K562 (cell line): ENCODE data around the gene GPC2. TPM values are rescaled to one million over a fixed set of nuclear protein-coding genes. Genes with fewer than 3 reads are reported as not detected.

Source experiments
- ATAC-seq: fragments of 200-7000 bp; cut with Tn5 transposase; 3 replicates; pipeline ENCODE4 v1.9.1; 2020; ENCODE audit warnings: moderate library complexity
- BruUV-seq: library from RNA; stranded (reverse); fragments of 400-500 nt; replicated peaks from 2 replicates; lab custom pipeline; 2021; lab: Mats Ljungman, UMichigan
- CTCF ChIA-PET: fragments of 300-600 bp; formaldehyde crosslinking; extraction: SDS; loops from one replicate; lab custom pipeline; 2021; ENCODE audit warnings: low intra/inter-chr PET ratio; lab: Yijun Ruan, JAX
- POLR2A ChIA-PET: fragments of 300-600, 350-650 bp; sonication (Branson Sonifier 250); formaldehyde crosslinking; extraction: SDS; loops from one replicate; lab custom pipeline; 2021; ENCODE audit warnings: antibody characterized with exemption, inconsistent platforms; lab: Yijun Ruan, JAX
- DNase-seq, 4 experiments: peaks; one replicate each; pipeline versions ENCODE4 v3.0.0 to v3.0.0-alpha.2; 2011 to 2018; ENCODE audit warnings: low spot score in 3 of 4, mixed read lengths in 3 of 4; ENCODE audit errors: extremely low read depth in 1 of 4
- FAIRE-seq: peaks from 2 replicates; lab custom pipeline; 2011; peaks lifted over from hg19 to GRCh38; lab: Jason Lieb, UNC
- H2AFZ ChIP-seq: 2 replicates; pipeline ENCODE4 v1.6.0; 2011; ENCODE audit warnings: low read depth, low read length, control low read depth, inconsistent platforms
- H3K27ac ChIP-seq: fragments of 200-600 bp; 3 replicates; pipeline ENCODE4 v1.8.0; 2011; ENCODE audit warnings: low read depth, mild to moderate bottlenecking, control low read depth, inconsistent platforms, low read length, moderate library complexity, mixed read lengths; ENCODE audit errors: extremely low read depth
- H3K27me3 ChIP-seq, 2 experiments: fragments of 300-600 bp in 1 of 2; 2 replicates in 1 of 2; 3 replicates in 1 of 2; pipeline versions ENCODE4 v1.6.0 to v1.8.0; 2011; ENCODE audit warnings: inconsistent platforms in 2 of 2, low read length in 2 of 2, mild to moderate bottlenecking in 1 of 2, mixed read lengths in 1 of 2, moderate library complexity in 1 of 2; ENCODE audit not compliant: control insufficient read depth in 2 of 2, insufficient read depth in 2 of 2
- H3K36me3 ChIP-seq: fragments of 300-600 bp; 3 replicates; pipeline ENCODE4 v1.8.0; 2011; ENCODE audit warnings: mild to moderate bottlenecking, low read length, inconsistent platforms; ENCODE audit not compliant: control insufficient read depth, insufficient read depth
- H3K4me1 ChIP-seq, 2 experiments: fragments of 200-600 bp in 1 of 2; replicated peaks in 1 of 2; 2 replicates in 1 of 2; 3 replicates in 1 of 2; pipeline versions ENCODE4 v1.5.1 to v1.8.0; 2011; ENCODE audit warnings: inconsistent platforms in 2 of 2, low read length in 2 of 2, mild to moderate bottlenecking in 1 of 2, mixed read lengths in 1 of 2, moderate library complexity in 1 of 2; ENCODE audit not compliant: control insufficient read depth in 2 of 2, insufficient read depth in 2 of 2
- H3K4me2 ChIP-seq: 2 replicates; pipeline ENCODE4 v1.6.1; 2011; ENCODE audit warnings: low read length, control low read depth, inconsistent platforms, mixed read lengths; ENCODE audit not compliant: insufficient read depth
- H3K4me3 ChIP-seq: fragments of 200-600 bp; sonication (generic), shearing (Covaris generic); 2 replicates; pipeline ENCODE4 v1.5.1; 2016; ENCODE audit warnings: control low read depth, inconsistent platforms
- H3K79me2 ChIP-seq: fragments of 200-600 bp; 3 replicates; pipeline ENCODE4 v1.8.0; 2011; ENCODE audit warnings: low read length, inconsistent platforms; ENCODE audit not compliant: control insufficient read depth, insufficient read depth
- H3K9ac ChIP-seq, 2 experiments: 2 replicates each; pipeline versions ENCODE4 v1.6.0 to v1.6.1; 2011; ENCODE audit warnings: low read depth in 2 of 2, low read length in 2 of 2, control low read depth in 1 of 2, inconsistent platforms in 1 of 2, mild to moderate bottlenecking in 1 of 2, mixed read lengths in 1 of 2; ENCODE audit not compliant: insufficient read depth in 1 of 2
- H3K9me1 ChIP-seq: one replicate; pipeline ENCODE4 v1.6.0; 2011; ENCODE audit warnings: inconsistent platforms, mild to moderate bottlenecking, low read length, moderate library complexity; ENCODE audit not compliant: control insufficient read depth, insufficient read depth
- H3K9me3 ChIP-seq: replicated peaks from 2 replicates; pipeline ENCODE4 v1.5.1; 2011; ENCODE audit warnings: low read depth, low read length, inconsistent platforms; ENCODE audit not compliant: control insufficient read depth, insufficient read depth
- H4K20me1 ChIP-seq: replicated peaks from 2 replicates; pipeline ENCODE4 v1.6.1; 2011; ENCODE audit warnings: low read length, inconsistent platforms, mixed read lengths; ENCODE audit not compliant: control insufficient read depth, insufficient read depth
- CBX8 ChIP-seq: fragments of 200-600 bp; sonication (generic); IDR thresholded peaks from 2 replicates; pipeline ENCODE4 v1.6.1; 2012; ENCODE audit warnings: borderline replicate concordance, mixed run types, low read depth, mild to moderate bottlenecking, moderate library complexity, mixed read lengths, low read length, control low read depth, inconsistent platforms; ENCODE audit not compliant: poor library complexity, severe bottlenecking; ENCODE audit errors: extremely low read depth
- ETV1 ChIP-seq: fragments of 450-650 bp; conservative IDR thresholded peaks from 2 replicates; pipeline ENCODE4 v1.6.1; 2016; ENCODE audit warnings: missing genetic modification characterization, control low read depth, low read depth, missing compliant biosample characterization
- GTF2E2 ChIP-seq: fragments of 200-800 bp; sonication (Bioruptor generic); IDR thresholded peaks from 2 replicates; pipeline ENCODE4 v1.6.1; 2016; ENCODE audit warnings: missing genetic modification characterization, missing compliant biosample characterization
- KDM1A ChIP-seq, 2 experiments: fragments of 450-650 bp; IDR thresholded peaks; 2 replicates each; pipeline ENCODE4 v1.6.1; 2016; ENCODE audit warnings: mild to moderate bottlenecking in 2 of 2
- MTA1 ChIP-seq: fragments of 450-650 bp; IDR thresholded peaks from 2 replicates; pipeline ENCODE4 v1.6.1; 2017; ENCODE audit warnings: borderline replicate concordance
- RBM25 ChIP-seq: fragments of 200-400 bp; formaldehyde crosslinking; IDR thresholded peaks from 2 replicates; pipeline ENCODE4 v1.6.1; 2018; ENCODE audit warnings: low read length, low read depth, moderate library complexity; ENCODE audit not compliant: severe bottlenecking
- RCOR1 ChIP-seq, 2 experiments: IDR thresholded peaks; 2 replicates each; pipeline ENCODE4 v1.6.1; 2012; ENCODE audit warnings: low read depth in 2 of 2, low read length in 2 of 2, borderline replicate concordance in 1 of 2, improper control_type of control experiment in 1 of 2
- ZNF121 ChIP-seq: sonication (generic); formaldehyde crosslinking; conservative IDR thresholded peaks from 2 replicates; pipeline ENCODE4 v1.8.0; 2022; ENCODE audit warnings: missing genetic modification reagents
- ZNF143 ChIP-seq: sonication (generic); formaldehyde crosslinking; IDR thresholded peaks from 2 replicates; pipeline ENCODE4 v1.9.0; 2022; ENCODE audit warnings: mild to moderate bottlenecking, missing genetic modification reagents
- ZNF444 ChIP-seq: fragments of 250-450 bp; sonication (Bioruptor Pico); IDR thresholded peaks from 2 replicates; pipeline ENCODE4 v1.4.0; 2020; ENCODE audit warnings: mild to moderate bottlenecking, moderate library complexity
- ZNF507 ChIP-seq: conservative IDR thresholded peaks from 2 replicates; pipeline ENCODE4 v1.6.1; 2017; ENCODE audit warnings: missing genetic modification characterization, missing compliant biosample characterization
- WGBS: fragments of 100-300 bp; shearing (Covaris generic); methylation state at CpG from one replicate; pipeline ENCODE4 v1.1.6; 2016; ENCODE audit warnings: low coverage, mixed read lengths; ENCODE audit not compliant: insufficient coverage; ENCODE audit errors: missing lambda C conversion rate; 5-methylcytosine and 5-hydroxymethylcytosine counted together
- in situ Hi-C: fragments of 300-500 bp; cut with MboI; formaldehyde crosslinking; loops from 4 replicates; pipeline ENCODE4 v1.15.0; 2018; ENCODE audit warnings: inconsistent platforms, mixed read lengths
- intact Hi-C: fragments of 100-400 bp; cut with micrococcal nuclease; formaldehyde crosslinking; loops from 2 replicates; pipeline ENCODE4 v1.14.2; 2022
- polyA plus RNA-seq, 8 experiments: library from polyadenylated mRNA; depleted of rRNA in 4 of 8; stranded (reverse) in 5 of 8; unstranded in 3 of 8; fragments of >200 nt; fragmentation: Nextera tagmentation in 2 of 8; fragmentation: Illumina TruSeq in 1 of 8; extraction: Ambion mirVana in 2 of 8; extraction: Trizol in 1 of 8; gene quantifications; 2 replicates each; pipeline versions ENCODE4 v1.2.1 to v1.2.3, GENCODE V29; 2011 to 2014; ENCODE audit warnings: inconsistent platforms in 1 of 8, missing spikeins in 1 of 8
- total RNA-seq, 7 experiments: library from RNA; depleted of rRNA in 6 of 7; stranded (reverse); fragments of >200 nt in 6 of 7; fragmentation: Illumina TruSeq in 2 of 7; extraction: Trizol in 2 of 7; gene quantifications; 2 replicates each; pipeline versions ENCODE4 v1.2.1 to v1.2.3, GENCODE V29; 2011 to 2021; ENCODE audit warnings: low replicate concordance in 1 of 7
- TF ChIP-seq, protein P1 (sequence below): sonication (generic); formaldehyde crosslinking; IDR thresholded peaks from 2 replicates; pipeline ENCODE4 v1.8.0; 2022; ENCODE audit warnings: mild to moderate bottlenecking, missing genetic modification reagents
- TF ChIP-seq, protein P2 (sequence below): fragments of 450-650 bp; IDR thresholded peaks from 2 replicates; pipeline ENCODE4 v1.6.1; 2016; ENCODE audit warnings: low read depth

The GPC2 gene
- total and polyA plus RNA-seq, 9 of the 15 experiments (the other 6 are each of a cell fraction or from before 2014, with no cell fraction given), result 0.06 to 7.7 (median 1.4) TPM; not detected in 1

DNA sequence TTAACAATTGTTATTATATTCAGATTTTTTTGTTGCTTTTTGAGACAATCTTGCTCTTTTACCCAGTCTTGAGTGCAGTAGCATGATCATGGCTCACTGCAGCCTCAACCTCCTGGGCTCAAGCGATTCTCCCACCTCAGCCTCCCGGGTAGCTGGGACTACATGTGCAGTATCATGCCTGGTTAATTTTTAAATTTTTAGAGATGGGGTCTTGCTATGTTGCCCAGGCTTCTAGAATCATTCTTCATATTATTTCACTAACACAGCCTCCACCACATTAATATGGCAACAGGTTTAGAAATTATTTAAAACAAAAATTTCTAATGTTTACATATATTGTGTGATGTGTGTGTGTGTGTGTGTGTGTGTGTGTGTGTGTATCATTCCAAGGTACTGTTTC is 29.9 kb downstream of the GPC2 start:
- H3K4me3 ChIP-seq, result no peak overlapping the region
- peaks cover 18% of the 10 kb centered on the region for H3K79me2 ChIP-seq
- H3K9ac ChIP-seq, result no peak overlapping the region
- no peaks in the 10 kb centered on the region for H3K9me3 ChIP-seq
- 88% methylated on average over 2 of the region's 2 CpGs for WGBS
- no peak overlapping the region for H3K27ac ChIP-seq
- in situ Hi-C loops (no loop called here), intact Hi-C loops (no loop called here)
- DNase-seq (no peak), FAIRE-seq (no peak), ATAC-seq (no peak)
- H3K4me2 ChIP-seq, result no peak overlapping the region
- no peaks in the 10 kb centered on the region for H4K20me1 ChIP-seq
- no peaks in the 10 kb centered on the region for H3K27me3 ChIP-seq
- ChIA-PET POLR2A (no interaction called here), CTCF (interaction anchor here (0.6 kb wide), 1 partner anchor 11 kb away, joined by 5 read pairs; the partner anchor contains the start of gene TRAPPC14)
- H3K9me1 ChIP-seq, result no peaks in the 10 kb centered on the region
- H3K4me1 ChIP-seq, result peaks cover 9 to 30% of the 10 kb centered on the region in 2 experiments; a peak in 4 of 5 replicates
- H2AFZ ChIP-seq, result peak overlapping the region; percentile 98
- BruUV-seq, result no TSS peak
- H3K36me3 ChIP-seq, result peaks cover 16% of the 10 kb centered on the region; the same call in 2 of the 3 replicates
- TF ChIP-seq, protein P1, sequence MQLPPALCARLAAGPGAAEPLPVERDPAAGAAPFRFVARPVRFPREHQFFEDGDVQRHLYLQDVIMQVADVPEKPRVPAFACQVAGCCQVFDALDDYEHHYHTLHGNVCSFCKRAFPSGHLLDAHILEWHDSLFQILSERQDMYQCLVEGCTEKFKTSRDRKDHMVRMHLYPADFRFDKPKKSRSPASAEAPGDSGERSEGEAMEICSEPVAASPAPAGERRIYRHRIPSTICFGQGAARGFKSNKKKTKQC (CRISPR knock-in tag), result no peak
- peak; percentile 35 for TF ChIP-seq RBM25
- TF ChIP-seq ETV1, result no peak
- TF ChIP-seq, protein P2, sequence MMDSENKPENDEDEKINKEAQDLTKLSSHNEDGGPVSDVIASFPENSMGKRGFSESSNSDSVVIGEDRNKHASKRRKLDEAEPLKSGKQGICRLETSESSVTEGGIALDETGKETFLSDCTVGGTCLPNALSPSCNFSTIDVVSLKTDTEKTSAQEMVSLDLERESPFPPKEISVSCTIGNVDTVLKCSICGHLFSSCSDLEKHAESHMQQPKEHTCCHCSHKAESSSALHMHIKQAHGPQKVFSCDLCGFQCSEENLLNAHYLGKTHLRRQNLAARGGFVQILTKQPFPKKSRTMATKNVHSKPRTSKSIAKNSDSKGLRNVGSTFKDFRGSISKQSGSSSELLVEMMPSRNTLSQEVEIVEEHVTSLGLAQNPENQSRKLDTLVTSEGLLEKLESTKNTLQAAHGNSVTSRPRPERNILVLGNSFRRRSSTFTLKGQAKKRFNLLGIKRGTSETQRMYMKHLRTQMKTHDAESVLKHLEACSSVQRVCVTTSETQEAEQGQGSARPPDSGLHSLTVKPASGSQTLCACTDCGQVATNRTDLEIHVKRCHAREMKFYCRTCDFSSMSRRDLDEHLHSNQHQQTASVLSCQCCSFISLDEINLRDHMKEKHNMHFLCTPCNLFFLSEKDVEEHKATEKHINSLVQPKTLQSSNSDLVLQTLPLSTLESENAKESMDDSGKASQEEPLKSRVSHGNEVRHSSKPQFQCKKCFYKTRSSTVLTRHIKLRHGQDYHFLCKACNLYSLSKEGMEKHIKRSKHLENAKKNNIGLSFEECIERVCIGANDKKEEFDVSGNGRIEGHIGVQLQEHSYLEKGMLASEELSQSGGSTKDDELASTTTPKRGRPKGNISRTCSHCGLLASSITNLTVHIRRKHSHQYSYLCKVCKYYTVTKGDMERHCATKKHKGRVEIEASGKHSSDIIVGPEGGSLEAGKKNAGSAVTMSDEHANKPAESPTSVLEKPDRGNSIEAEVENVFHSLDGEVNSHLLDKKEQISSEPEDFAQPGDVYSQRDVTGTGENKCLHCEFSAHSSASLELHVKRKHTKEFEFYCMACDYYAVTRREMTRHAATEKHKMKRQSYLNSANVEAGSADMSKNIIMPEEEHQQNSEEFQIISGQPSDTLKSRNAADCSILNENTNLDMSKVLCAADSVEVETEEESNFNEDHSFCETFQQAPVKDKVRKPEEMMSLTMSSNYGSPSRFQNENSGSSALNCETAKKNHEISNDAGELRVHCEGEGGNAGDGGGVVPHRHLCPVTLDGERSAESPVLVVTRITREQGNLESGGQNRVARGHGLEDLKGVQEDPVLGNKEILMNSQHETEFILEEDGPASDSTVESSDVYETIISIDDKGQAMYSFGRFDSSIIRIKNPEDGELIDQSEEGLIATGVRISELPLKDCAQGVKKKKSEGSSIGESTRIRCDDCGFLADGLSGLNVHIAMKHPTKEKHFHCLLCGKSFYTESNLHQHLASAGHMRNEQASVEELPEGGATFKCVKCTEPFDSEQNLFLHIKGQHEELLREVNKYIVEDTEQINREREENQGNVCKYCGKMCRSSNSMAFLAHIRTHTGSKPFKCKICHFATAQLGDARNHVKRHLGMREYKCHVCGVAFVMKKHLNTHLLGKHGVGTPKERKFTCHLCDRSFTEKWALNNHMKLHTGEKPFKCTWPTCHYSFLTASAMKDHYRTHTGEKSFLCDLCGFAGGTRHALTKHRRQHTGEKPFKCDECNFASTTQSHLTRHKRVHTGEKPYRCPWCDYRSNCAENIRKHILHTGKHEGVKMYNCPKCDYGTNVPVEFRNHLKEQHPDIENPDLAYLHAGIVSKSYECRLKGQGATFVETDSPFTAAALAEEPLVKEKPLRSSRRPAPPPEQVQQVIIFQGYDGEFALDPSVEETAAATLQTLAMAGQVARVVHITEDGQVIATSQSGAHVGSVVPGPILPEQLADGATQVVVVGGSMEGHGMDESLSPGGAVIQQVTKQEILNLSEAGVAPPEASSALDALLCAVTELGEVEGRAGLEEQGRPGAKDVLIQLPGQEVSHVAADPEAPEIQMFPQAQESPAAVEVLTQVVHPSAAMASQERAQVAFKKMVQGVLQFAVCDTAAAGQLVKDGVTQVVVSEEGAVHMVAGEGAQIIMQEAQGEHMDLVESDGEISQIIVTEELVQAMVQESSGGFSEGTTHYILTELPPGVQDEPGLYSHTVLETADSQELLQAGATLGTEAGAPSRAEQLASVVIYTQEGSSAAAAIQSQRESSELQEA, result no peak
- TF ChIP-seq KDM1A (IDR thresholded peaks at IDR 0.05), result 0 out of 4 replicates have a peak, but pooled peaks of 1 of the 2 experiments have one; percentile 19
- no peak for TF ChIP-seq RCOR1 (IDR thresholded peaks at IDR 0.05; ENCODE audit: borderline replicate concordance in 1 of 2, low read depth in 2 of 2, low read length in 2 of 2)
- no peak for TF ChIP-seq ZNF444 (CRISPR knock-in tag)
- TF ChIP-seq ZNF143 (CRISPR knock-in tag), result no peak
- TF ChIP-seq ZNF121 (CRISPR knock-in tag), result peak; percentile 64
- TF ChIP-seq MTA1, result no peak
- TF ChIP-seq ZNF507 (tag), result no peak
- no peak for TF ChIP-seq CBX8
- no peak for TF ChIP-seq GTF2E2 (tag)
